ENCODE data around the gene SRGAP1.
"Not testable (repeated sequence)": the region's sequence is repeated elsewhere in the genome, so short reads cannot be mapped to it uniquely, and the experiment has no call there.

Gene SRGAP1

DNA sequence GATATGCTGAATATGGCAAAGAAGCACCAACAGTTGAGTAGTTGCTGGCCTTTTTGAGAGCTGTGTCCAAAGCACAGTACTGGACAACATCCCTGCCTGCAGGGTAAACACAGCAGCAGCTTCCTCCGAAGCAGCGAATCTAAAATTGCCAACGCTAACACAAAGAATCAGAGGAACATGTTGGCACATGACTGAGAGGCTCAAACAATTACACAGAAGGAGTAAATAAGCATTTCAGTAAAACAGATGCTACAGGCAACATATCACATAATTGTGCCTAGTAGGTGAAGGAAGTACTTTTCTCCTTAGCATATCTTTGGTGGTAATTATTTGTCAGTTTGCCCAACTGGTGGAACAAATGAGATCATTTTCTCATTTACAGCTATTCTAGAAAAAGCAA, 325.5 kb downstream of the SRGAP1 start:
- no peak for DNase-seq (ENCODE audit: low spot score)

DNA sequence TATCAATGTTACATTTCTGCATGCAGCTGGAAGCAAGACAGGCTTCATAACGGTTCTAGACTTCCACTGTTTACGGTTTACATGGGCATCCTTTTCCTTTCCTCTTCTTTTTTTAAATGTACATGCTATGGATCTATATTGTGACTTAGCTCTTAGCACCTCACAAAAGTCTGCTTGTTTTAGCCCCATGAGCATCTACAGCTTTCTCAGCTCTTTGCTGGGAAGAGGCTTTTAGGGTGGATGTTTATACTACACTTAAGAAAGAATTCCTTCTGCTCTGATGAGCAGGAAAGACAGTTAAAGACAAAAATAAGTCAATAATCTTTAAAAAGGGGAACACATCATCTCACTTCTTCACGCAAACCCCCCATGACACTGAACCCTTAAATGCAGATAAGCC, 326.2 kb downstream of the SRGAP1 start:
- no peak for DNase-seq (ENCODE audit: low spot score)

DNA sequence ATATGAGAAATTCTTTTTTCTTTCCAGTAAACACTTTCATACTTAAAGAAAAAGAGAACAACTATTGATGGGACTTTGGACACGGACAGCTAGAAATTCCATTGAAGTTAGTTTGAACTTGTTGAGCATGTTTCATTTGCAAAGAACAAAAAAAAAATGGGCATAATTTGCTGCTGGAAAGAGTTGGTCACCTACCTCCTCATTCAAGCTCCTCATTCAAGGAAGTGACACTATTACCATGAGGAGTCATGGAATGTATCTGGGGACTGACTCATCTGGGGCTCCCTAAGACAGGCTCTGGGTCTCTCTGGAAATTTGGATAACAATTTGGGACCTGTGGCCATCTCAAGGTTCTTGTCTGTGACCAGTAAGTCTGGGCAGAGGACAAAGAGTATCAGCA, 327.2 kb downstream of the SRGAP1 start:
- no peak for DNase-seq (ENCODE audit: low spot score)

DNA sequence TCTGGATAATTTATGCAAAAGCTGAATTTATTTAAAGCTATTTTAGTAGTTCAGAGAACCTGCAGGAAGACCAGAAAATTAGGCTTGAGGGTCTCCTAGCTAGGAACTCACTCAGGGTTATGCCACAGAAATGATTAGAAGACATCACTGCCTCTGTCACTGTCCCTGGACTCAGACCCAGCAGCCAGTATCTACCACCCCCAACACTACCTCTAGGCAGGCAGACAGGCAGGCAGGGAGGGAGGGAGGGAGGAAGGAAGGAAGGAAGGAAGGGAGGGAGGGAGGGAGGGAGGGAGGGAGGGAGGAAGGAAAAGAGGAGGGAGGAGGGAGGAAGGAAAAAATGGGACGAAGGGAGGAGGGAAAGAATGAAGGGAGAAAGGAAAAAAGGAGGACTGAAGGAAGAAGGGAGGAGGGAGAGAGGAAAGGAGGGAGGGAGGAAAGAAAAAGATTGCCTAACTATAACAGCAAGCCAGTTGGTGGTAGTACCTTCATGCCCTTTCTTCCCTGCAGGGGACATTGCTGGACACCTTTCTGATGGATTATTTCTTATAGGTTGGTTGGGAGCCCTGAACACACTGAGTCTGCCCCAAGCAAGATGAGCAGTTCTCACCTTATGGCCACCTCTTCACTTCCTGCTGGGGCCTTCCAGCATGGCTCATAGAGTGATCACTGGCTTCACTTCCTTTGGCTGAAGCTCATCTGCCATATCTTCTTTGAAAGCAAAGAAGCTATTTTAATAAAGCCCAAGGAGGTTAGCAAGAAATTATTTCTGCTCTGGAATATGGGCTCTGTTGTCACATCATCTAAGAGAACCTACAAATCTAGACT, 327.9 kb downstream of the SRGAP1 start:
- no peak for DNase-seq (ENCODE audit: low spot score)

GRCh38 chr12:64173456-64173855, 329.0 kb downstream of the SRGAP1 start:
- no peak for DNase-seq (ENCODE audit: low spot score)

DNA sequence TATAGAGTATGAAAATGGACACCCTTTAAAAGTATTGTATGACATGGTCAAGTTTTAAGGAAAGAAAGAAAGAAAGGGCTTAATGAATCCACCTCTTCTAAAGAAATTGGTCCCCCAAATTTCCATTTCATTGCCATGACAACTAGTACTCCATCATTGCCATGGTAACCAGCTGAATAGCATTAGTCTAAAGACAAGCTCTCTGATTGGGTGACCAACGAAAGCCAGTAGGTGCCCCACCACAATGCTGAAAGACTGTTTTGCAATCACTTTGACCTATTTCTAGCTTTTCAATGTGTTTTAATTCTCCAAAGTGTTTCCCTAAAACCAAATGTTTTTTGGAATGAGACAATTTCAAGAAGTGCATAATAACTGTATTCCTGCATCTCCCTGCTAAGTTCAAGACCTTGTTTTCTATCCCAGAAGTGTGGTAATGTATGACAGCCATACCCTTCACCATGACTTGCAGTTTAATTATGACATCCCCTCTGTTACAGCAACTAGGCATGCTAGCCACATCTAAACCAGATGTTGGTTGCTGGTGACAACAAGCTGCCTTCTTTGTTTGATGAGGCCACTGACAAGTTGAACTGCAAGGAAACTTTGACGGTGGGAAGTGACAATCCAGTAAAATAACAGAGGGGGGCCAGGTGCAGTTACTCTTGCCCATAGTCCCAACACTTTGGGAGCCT, 330.9 kb downstream of the SRGAP1 start:
- DNase-seq (ENCODE audit: low spot score): no peak

GRCh38 chr12:64177001-64177400, 332.5 kb downstream of the SRGAP1 start:
- DNase-seq (ENCODE audit: low spot score): no peak

DNA sequence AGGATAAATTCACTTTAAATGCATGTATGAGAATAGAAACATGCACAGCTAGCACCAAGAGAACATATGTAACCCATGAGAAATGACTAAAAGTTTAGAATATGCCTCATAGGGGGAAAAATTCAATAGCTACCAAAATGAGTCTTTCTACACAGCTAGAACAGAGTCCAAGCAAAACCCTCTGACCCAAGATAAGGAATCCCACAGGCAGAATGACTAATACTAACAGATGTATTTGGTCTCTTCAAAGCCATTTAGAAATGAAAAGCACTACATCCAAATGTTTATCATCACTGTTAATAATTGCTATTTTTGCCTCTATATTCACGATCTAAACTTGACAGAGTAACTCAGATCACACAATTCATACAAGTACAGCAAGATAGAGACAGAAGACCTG, 333.6 kb downstream of the SRGAP1 start:
- no peak for DNase-seq (ENCODE audit: low spot score)

DNA sequence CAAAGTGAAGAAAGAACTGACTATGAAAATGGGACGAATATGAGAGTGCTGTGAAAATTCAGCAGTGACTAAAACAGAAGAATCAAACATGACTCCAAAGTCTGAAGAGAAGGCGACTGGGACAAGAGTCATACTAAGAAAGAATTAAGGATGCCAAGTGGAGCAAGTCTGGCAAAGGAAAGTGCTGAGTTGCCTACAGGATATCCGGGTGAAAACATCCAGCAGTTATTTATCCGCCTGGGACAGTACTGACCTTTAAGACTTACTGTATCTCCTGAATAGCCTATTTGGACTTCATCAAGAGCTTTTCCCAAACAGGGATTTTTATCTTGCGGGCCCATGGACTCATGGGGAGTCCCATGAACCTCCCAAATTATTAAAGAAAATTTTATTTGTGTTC, 336.5 kb downstream of the SRGAP1 start:
- no peak for DNase-seq (ENCODE audit: low spot score)

- peak; percentile 90 for DNase-seq (ENCODE audit: low spot score)
These were observed 337.2 kb downstream of the SRGAP1 start for GRCh38 chr12:64181430-64182291.

GRCh38 chr12:64184216-64184615, 339.7 kb downstream of the SRGAP1 start:
- no peak for DNase-seq (ENCODE audit: low spot score)

DNA sequence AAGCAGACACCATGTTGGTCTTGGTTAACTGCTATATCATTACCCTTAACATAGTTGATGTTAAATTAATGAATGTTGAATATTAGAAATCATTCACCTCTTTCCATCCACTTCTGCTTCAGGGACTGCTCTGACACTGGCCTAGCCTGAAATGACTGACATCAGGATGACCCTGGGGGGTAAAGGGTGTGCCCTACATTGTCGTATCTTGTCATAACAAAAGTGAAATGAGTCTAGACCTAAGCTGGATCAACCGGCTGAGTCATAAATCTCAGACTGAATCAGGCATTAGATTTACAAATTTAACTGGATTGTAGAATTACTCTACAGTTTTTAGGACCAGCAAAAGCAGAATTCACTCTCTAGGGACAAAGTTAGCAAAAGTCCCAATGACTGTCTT, 342.3 kb downstream of the SRGAP1 start:
- DNase-seq (ENCODE audit: low spot score): no peak

GRCh38 chr12:64187370-64187769, 342.9 kb downstream of the SRGAP1 start:
- no peak for DNase-seq (ENCODE audit: low spot score)

DNA sequence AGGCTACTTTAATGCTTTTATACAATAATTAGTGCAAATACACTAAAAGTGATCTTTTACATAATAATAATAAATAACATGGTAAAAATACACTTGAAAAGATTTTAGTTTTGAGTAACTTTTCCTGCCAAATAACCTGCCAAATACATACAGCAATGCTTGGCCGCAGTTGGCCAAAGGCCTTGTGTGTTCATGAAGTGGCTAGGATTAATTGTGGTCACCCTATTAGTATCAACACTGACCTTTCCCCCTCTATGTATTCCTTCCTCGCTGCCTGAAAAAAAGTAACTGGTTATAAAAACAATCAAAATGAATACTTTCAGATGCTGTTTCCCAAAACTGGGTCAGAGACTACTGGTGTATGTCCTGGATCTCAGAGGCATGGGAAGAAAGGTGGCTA, 343.3 kb downstream of the SRGAP1 start:
- DNase-seq (ENCODE audit: low spot score): no peak

DNA sequence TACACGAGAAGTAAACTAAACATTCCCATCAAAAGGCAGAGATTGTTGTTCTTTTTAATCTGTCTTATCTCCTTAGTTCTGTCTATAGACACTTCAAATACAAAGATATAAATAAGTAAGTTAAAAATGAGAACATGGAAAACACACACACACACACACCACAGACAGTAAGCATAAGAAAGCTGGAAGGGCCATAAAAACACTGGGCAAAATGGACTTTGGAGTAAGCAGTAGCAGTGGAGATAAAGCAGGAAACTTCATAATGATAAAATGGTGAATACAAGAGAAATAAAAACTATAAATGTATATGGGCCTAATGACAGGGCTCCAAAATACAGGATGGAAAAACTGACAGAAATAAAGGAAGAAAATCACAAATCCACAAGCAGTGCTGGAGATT, 345.0 kb downstream of the SRGAP1 start:
- no peak for DNase-seq (ENCODE audit: low spot score)

DNA sequence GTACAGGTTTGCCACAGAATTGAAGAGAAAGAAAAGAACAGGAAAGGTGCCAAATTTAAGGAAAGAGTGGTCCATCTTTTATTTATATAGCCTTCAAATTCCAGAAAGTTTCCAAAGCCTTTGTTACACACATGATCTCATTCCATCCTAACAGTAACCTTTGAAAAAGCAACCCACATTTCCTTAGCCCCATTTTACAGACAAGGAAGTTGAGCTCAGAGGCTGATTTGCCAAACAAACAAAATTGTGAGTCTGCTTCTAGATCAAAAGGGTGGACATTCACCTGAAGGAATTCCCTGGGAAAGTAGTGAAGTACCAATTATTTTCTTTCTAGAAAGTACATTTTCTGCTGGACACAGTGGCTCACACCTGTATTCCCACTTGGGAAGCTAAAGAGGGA, 345.6 kb downstream of the SRGAP1 start:
- DNase-seq (ENCODE audit: low spot score): no peak

DNA sequence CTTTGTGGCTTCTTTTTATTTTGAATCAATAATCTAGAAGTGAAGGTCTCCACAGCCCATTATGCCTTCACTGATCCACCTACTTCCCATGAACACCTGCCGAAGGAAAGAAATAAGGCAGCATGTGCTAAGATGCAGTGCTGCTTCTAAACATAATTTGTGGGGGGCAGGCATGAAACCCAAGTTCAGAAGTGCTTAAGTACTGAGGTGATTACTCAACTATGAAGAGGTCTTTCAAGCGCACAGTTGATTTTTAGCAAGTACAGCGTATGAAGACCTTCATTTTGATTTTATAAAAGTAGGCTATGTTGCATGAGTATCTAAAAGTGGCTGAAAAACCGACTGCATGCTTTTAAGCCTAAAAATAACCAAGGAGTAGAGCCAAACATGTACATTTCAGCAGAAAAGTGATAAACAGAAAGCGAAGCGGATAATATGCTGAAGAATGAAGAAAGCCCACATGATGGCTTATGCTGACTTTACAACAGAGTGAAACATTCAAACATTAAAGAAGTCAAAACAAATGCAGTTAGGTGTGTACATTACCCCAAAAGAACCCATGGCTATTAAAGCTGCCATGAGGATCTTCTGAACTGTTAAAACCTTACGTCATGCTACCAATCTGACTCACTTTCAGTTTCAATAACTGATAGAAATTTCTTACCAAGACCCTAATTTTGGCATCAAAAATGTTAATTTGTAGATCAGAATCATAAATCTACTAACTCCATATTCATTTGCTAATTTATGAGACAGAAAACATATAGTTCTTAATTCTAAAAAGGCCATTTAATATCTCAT, 348.3 kb downstream of the SRGAP1 start:
- DNase-seq (ENCODE audit: low spot score): no peak

DNA sequence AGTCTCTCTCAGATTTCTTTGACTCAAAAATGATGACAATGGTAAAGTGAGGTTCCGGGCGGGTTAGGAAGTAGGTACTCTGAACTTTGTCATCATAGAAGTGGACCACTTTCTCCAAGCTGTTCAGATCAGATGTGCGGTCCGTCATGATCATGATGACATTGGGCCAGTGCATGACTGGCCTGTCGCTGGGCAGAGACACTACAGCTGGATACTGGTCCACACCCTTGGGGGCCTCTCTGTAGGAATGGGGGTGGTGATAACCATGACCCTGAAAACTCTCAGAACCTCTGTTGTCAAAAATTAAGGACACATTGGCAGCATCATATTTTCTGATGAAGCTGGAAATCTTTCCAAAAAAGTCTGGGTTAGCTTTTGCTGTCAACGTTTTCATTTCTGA, 349.4 kb downstream of the SRGAP1 start:
- DNase-seq (ENCODE audit: low spot score): no peak

DNA sequence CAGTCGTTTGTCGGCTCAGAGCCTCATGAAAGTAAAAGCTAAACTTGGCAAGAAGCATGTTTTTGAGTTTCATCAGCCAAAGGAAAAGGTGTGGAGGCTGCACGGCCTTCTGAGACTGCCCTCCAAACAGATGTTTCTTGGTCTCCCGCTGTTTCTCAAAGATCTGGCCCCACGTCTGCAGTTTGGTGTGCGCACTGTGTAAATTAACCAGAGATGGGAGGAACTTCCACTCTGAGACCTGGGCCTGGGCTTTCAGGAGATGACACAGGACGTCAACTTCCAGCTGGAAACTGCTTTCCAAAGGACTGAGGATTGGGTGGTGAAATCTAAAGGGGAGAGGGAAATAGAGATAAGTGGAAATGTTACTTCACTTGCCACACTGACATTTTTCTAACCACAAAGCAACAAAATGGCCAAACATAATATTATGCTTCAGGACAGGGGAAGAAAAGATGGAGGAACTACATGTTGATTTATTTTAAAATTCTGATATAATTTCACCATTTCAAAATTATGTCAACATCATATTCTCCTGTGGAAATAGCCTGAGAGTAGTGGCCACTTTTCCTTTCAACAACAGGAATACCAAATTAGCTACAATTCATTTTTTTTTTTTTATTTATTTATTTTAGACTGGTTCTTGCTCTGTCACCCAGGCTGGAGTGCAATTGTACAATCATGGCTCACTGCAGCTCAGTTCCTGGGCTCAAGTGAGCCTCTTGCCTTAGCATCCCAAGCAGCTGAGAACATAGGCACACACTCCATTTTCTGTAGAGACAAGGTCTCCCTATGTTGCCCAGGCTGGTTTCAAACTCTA, 350.0 kb downstream of the SRGAP1 start:
- no peak for DNase-seq (ENCODE audit: low spot score)

GRCh38 chr12:64195841-64196240, 351.3 kb downstream of the SRGAP1 start:
- not testable (repeated sequence) for DNase-seq (ENCODE audit: low spot score)

- DNase-seq (ENCODE audit: low spot score): no peak
These were observed 358.5 kb downstream of the SRGAP1 start for GRCh38 chr12:64203036-64203435.
